Spinal cord (tissue), 10 donors: Measurements from ENCODE around the gene GPD1L. TPM values are rescaled to one million over a fixed set of nuclear protein-coding genes. Genes with fewer than 3 reads are reported as not detected.
"Not testable (repeated sequence)": the region's sequence is repeated elsewhere in the genome, so short reads cannot be mapped to it uniquely, and the experiment has no call there.

ENCODE experiments used
- DNase-seq, 6 donors: peaks; one replicate each; pipeline versions ENCODE4 v3.0.0 to v3.0.0-alpha.2; 2013 to 2015; ENCODE audit warnings: low spot score in 6 of 6, low read depth in 4 of 6
- H3K27ac ChIP-seq: one replicate; pipeline ENCODE4 v1.5.1; 2013; ENCODE audit warnings: low read depth, low read length, control low read depth
- H3K27me3 ChIP-seq: one replicate; pipeline ENCODE4 v1.6.1; 2013; ENCODE audit warnings: low read length; ENCODE audit not compliant: control insufficient read depth, insufficient read depth
- H3K36me3 ChIP-seq: one replicate; pipeline ENCODE4 v1.6.1; 2013; ENCODE audit warnings: low read length; ENCODE audit not compliant: control insufficient read depth, insufficient read depth
- H3K4me1 ChIP-seq: one replicate; pipeline ENCODE4 v1.6.1; 2013; ENCODE audit warnings: low read length; ENCODE audit not compliant: control insufficient read depth, insufficient read depth
- H3K4me3 ChIP-seq: one replicate; pipeline ENCODE4 v1.5.1; 2013; ENCODE audit warnings: low read depth, low read length, control low read depth
- H3K9me3 ChIP-seq: one replicate; pipeline ENCODE4 v1.6.1; 2013; ENCODE audit warnings: low read length; ENCODE audit not compliant: control insufficient read depth, insufficient read depth
- WGBS: methylation state at CpG from one replicate; pipeline ENCODE4 v1.1.5; 2013; ENCODE audit warnings: missing lambda C conversion rate; ENCODE audit not compliant: insufficient coverage; 5-methylcytosine and 5-hydroxymethylcytosine counted together
- long read RNA-seq, 4 donors: transcript quantifications; one replicate each; lab custom pipeline, GENCODE V29; 2026
- polyA plus RNA-seq, 2 donors: library from polyadenylated mRNA; unstranded; fragments of 120-200 nt; gene quantifications; one replicate each; pipeline ENCODE4 v1.2.1, GENCODE V29; 2013; ENCODE audit not compliant: insufficient read length in 2 of 2
- total RNA-seq, 2 donors: library from RNA; depleted of rRNA in 1 of 2; stranded (reverse); fragments of 120-200 nt in 1 of 2; fragments of >200 nt in 1 of 2; gene quantifications; one replicate each; pipeline versions ENCODE4 v1.2.3 to v1.2.4, GENCODE V29; 2013 to 2014
- donor health status: healthy.

Gene GPD1L
- total RNA-seq: 10 to 100 TPM; 41.8 to 73.1 TPM
- polyA plus RNA-seq: 10 to 100 TPM; 40.0 to 43.9 TPM
- long read RNA-seq, donor 1, full-length matches to known transcripts: 14 of 14 reads
- long read RNA-seq, donor 1, partial matches to known transcripts: 0 of 14 reads
- long read RNA-seq, donor 1, other reads (novel, unspliced or antisense): 0 of 14 reads
- long read RNA-seq, donor 2, full-length matches to known transcripts: 8 of 8 reads
- long read RNA-seq, donor 2, partial matches to known transcripts: 0 of 8 reads
- long read RNA-seq, donor 2, other reads (novel, unspliced or antisense): 0 of 8 reads
- long read RNA-seq, donor 3, full-length matches to known transcripts: 8 of 8 reads
- long read RNA-seq, donor 3, partial matches to known transcripts: 0 of 8 reads
- long read RNA-seq, donor 3, other reads (novel, unspliced or antisense): 0 of 8 reads
- long read RNA-seq, donor 4, full-length matches to known transcripts: 10 of 10 reads
- long read RNA-seq, donor 4, partial matches to known transcripts: 0 of 10 reads
- long read RNA-seq, donor 4, other reads (novel, unspliced or antisense): 0 of 10 reads

DNA sequence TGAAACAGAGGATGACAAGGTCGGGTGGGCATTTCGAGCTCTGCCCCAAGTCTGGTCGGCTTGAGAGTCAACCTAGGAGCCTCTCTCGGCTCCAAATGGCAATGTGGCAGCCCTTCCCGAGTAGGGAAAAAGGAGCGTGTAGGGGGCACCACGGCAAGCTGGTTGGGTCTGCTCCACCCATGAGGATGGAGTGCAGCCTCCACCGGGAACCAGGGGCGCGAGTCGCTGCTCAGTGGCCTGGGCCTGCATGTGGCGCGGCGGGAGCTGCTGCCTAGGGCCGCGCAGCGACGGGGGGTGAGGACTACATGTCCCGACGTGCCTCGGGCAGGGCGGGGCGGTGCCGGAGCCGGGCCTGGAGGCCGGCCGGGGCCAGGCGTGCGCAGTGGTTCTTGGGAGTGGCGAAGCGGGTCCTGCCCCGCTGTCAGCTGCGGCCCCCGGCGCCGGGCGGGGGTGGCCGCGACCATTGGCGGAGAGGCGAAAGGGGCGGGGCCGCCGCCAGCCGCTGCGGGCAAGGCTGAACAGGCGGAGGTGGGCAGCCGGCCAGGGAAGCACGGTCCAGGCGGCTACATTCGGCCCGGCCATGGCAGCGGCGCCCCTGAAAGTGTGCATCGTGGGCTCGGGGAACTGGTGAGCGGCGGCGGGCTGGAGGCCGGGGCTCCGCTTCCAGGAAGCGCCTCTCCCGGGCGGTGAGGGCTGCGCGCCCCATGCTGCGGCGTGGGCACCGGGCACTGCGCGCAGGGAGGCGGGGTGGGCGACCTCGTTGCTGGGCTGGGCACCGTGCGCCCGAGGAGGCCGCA lies at the start of gene GPD1L:
TSS of gene GPD1L (plus strand) at position 489 of the 797 bp plus-strand sequence. CDS start at position 581, 92 bp downstream.
- Histone ChIP-seq H3K9me3 (no peaks in the 10 kb centered on the region), H3K27me3 (no peaks in the 10 kb centered on the region), H3K4me3 (peak within 1 kb of the TSS; percentile 64), H3K27ac (peak within 1 kb of the TSS; percentile 17), H3K36me3 (no peaks in the 10 kb centered on the region), H3K4me1 (peaks cover 43% of the 10 kb centered on the region)
- DNase-seq: peak; percentile 79 to 98 (median 88)
- WGBS: 3% methylated on average over 78 of the region's 78 CpGs

DNA sequence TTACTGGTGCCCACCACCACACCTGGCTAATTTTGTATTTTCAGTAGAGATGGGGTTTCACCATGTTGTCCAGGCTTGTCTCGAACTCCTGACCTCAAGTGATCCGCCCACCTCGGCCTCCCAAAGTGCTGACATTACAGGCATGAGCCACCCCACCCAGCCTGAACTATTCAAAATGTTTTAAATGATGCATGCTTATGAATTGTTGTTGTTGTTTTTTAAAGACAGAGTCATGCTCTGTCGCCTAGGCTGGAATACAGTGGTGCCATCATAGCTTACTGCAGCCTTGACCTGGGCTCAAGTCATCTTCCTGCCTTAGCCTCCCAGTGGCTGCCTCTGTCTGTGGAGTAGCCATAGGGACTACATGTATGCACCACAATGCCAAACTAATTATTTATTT lies 48.0 kb upstream of the GPD1L start:
- not testable (repeated sequence) for DNase-seq, H3K9me3 ChIP-seq, H3K4me3 ChIP-seq, H3K4me1 ChIP-seq, H3K27me3 ChIP-seq, H3K27ac ChIP-seq, H3K36me3 ChIP-seq
- WGBS: no CpG with 5 or more reads among the region's 4 CpGs

DNA sequence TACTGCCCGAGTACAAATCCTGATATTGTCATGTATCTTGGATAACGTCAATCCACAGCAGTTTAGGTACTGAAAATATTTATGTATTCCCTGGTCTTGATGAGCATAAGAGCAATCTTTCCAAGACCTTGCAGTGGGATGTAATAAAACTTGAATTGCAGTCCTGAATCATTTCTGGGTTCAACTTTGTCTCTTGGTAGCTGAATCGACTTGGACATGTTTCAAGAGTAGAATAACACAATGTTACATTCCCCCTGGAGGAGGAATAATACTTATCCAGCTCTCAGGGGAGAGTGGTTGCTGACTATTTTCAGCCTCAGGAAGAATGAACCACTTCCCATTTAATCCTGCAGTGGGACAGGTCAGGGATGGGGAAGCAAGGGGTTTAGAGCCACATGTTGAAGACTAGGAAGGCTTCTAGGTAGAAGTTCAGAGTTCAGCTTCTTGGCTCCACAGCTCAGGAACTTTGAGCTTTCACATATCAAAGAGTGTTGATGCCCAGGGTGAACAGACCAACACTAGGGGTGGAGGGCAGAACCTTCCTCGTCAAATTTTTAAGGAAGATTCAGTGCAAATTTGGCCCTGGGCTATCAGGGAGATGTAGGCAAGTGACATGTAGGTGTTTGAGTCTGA lies 43.4 kb upstream of the GPD1L start:
- WGBS: no CpG with 5 or more reads among the region's 4 CpGs
- no peak overlapping the region for H3K4me3 ChIP-seq
- no peaks in the 10 kb centered on the region for H3K36me3 ChIP-seq
- no peak for DNase-seq
- no peaks in the 10 kb centered on the region for H3K27me3 ChIP-seq
- no peaks in the 10 kb centered on the region for H3K9me3 ChIP-seq
- H3K27ac ChIP-seq: no peak overlapping the region
- no peaks in the 10 kb centered on the region for H3K4me1 ChIP-seq

DNA sequence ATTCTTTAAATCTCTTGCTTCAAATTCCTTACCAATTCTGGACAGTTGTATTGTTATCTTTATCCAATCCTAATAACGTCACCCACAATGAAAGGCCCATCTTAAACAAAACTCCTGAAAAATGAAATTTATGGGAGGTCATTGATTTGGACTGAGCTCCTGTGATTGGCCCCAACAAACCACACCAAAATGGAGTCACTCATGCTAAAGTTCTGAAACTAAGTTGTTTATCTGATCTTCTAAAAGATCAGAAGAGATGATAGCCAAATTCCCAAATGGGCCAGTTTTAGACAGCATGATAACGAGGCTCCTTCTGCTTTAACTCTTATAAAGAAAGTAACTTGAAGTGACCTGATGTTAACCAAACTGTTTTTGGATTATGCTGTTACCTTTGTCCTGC lies 39.7 kb upstream of the GPD1L start:
- Histone ChIP-seq H3K27me3 (no peaks in the 10 kb centered on the region), H3K36me3 (no peaks in the 10 kb centered on the region), H3K4me3 (no peak overlapping the region), H3K4me1 (no peaks in the 10 kb centered on the region), H3K27ac (no peak overlapping the region), H3K9me3 (no peaks in the 10 kb centered on the region)
- DNase-seq: no peak
- no CpG with 5 or more reads among the region's 2 CpGs for WGBS

DNA sequence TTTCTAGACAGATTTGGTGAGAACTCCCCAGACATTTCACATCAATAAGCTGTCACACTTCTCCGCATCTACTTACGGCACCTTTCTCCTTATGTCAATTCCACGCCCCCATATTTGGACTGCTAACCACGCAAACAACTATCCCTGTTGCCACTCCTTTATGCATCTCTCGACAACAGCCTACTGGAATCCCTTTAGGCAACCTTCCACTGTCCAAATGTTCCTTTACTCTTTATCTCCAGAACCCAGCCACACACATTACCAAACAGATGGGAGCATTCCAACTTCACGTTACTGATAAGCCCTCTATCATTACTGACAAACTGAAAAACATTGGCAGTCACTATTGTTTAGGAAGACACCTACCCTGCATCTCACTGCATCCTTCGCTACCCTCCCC lies 32.2 kb upstream of the GPD1L start:
- WGBS: 89% methylated on average over 6 of the region's 7 CpGs
- H3K4me1 ChIP-seq: not testable (repeated sequence)

DNA sequence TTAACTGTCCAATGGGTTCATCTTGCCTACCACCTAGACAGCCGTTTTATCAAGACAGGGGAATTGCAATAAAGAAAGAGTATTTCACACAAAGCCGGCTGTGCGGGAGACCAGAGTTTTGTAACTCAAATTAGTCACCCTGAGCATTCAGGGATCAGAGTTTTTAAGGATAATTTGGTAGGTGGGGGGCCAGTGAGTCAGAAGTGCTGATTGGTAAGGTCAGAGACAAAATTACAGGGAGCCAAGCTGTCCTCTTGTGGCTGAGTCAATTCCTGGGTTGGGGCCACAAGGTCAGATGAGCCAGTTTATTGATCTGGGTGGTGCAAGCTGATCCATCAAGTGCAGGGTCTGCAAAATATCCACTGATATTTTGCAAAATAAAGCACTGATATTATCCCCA lies 29.9 kb upstream of the GPD1L start:
- DNase-seq: no peak
- H3K4me3 ChIP-seq: no peak overlapping the region
- H3K27ac ChIP-seq: no peak overlapping the region
- H3K4me1 ChIP-seq: no peaks in the 10 kb centered on the region
- no peaks in the 10 kb centered on the region for H3K36me3 ChIP-seq
- WGBS: 68% methylated on average over 2 of the region's 3 CpGs
- no peaks in the 10 kb centered on the region for H3K27me3 ChIP-seq
- H3K9me3 ChIP-seq: no peaks in the 10 kb centered on the region

More for the DNA sequence above, 32.2 kb upstream of the GPD1L start:
- not testable (repeated sequence) for H3K4me3 ChIP-seq, H3K27ac ChIP-seq, H3K9me3 ChIP-seq, H3K27me3 ChIP-seq, DNase-seq, H3K36me3 ChIP-seq

DNA sequence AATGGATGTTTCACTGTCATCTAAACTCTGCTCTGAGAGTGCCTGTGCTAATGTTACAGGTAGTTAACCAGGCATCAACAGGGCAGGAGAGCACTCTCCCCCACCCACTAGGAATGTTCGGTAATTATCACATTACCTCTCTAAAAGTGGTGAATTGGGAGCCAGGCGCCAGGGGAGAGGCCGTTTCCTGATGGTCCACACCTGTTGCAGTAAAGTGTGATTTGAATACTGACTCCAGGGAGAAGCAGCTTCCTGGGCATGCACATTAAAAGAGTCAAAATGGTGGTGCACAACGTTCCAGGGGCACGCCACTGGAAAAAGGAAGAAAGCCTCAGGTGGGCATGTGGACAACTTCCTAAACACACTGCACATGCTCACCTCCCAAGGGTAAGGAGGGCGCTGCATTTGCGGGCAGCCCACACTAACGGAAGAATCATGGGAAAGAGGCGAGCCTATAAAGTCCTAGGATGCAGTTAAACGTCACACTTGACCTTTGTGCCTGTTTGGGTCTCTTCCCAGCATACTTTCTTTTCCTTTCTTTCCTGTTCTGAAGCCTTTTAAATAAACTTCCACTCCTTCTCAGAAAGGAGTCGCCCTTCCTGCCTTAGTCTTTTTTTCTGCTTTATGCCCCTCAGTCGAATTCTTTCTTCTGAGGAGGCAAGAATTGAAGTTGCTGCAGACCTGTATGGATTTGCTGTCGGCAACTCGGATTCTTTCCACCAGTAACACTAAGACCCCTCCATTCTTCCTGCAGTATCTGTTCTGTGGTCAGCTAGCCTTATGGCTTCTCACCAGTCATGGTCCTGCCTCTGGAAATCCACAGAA lies 28.9 kb upstream of the GPD1L start:
- peak in 1 of 6 donors; percentile 16 for DNase-seq
- Histone ChIP-seq H3K4me3 (no peak overlapping the region), H3K4me1 (no peaks in the 10 kb centered on the region), H3K9me3 (no peaks in the 10 kb centered on the region), H3K36me3 (no peaks in the 10 kb centered on the region), H3K27ac (no peak overlapping the region), H3K27me3 (no peaks in the 10 kb centered on the region)
- WGBS: 69% methylated on average over 9 of the region's 14 CpGs

DNA sequence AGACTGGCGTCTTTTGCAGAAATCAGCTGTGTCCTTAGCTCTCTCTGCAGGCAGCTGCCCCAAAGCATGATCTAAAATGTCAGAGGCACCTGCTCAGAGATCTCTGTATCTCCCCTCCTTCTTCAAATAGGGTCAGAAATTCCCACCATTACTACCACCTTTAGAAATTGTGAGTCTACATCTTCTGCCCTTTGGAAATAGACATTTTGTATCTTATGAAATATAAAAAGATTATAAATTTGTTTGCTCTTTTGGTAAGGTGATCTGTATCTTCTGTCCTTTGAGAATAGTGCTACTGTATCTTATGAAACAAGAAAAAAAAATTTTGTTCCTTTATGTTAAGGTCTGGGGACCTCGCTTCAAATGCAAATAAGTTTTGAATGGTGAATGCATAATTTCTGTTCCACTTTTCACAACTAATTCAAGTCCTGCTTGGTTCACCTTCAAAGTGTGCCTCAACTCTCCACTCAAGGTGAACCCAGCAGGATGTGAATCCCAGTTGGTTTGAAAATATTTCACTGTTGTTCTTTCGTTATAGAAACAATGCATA lies 28.3 kb upstream of the GPD1L start:
- Histone ChIP-seq H3K27ac (no peak overlapping the region), H3K27me3 (no peaks in the 10 kb centered on the region), H3K9me3 (no peaks in the 10 kb centered on the region), H3K4me1 (no peaks in the 10 kb centered on the region), H3K4me3 (no peak overlapping the region), H3K36me3 (no peaks in the 10 kb centered on the region)
- no peak for DNase-seq
- 73% methylated on average over 1 of the region's 3 CpGs for WGBS

DNA sequence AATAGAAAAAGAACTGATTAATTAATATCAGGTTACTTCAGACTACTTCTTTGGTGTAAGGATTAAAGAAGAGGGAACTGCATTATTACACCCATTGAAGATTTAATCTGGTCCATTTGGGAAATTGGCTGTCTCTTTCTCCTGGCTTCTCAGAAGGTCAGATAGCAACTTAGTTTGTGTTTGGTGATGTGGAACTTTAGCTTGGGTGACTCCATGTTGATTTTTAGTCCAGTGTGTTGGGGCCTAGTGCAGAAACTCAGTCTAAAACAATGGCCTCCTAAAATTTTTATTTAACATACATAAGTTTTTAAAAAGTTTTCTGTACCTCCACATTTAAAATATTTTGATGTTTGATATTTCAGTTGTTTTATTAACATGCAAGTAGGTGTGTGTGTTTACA lies 27.6 kb upstream of the GPD1L start:
- DNase-seq: no peak
- H3K4me1 ChIP-seq: no peaks in the 10 kb centered on the region
- H3K27me3 ChIP-seq: no peaks in the 10 kb centered on the region
- H3K27ac ChIP-seq: no peak overlapping the region
- H3K36me3 ChIP-seq: no peaks in the 10 kb centered on the region
- H3K4me3 ChIP-seq: no peak overlapping the region
- H3K9me3 ChIP-seq: no peaks in the 10 kb centered on the region
